Measurements from ENCODE around the gene TMEM52B.

TMEM52B gene

DNA sequence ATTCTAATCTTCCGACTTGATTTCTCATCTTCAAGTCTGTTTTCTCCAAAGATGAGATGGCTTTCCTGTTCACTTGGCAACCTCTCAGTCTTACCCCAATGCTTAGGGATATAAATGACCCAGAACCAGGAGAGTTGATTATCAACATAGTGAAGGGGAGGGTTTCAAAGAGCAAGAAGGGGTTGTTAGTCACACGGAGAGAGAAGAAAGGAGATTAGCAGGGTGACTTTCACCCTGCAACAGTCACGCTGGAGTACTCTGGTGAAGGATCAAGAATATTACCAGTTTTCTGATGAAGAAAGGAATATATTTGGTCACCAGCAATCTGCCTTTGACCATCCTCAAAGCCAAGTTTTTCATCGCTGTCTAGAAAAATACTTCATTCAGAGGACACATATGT is at the start of gene TMEM52B:
TMEM52B (plus strand) TSS at position 212 of the 400 bp plus-strand sequence. CDS start 543 bp downstream, outside the sequence.
- Histone ChIP-seq H3K36me3 (ENCODE audit: control insufficient read depth, low read depth, low read length) (no peaks in the 10 kb centered on the region), H3K4me3 (ENCODE audit: low read length) (no peak within 1 kb of the TSS), H3K9me3 (ENCODE audit: control insufficient read depth, low read depth, low read length) (no peaks in the 10 kb centered on the region), H3K27ac (ENCODE audit: low read length) (no peak within 1 kb of the TSS), H3K27me3 (ENCODE audit: control insufficient read depth, insufficient read depth, low read length) (no peaks in the 10 kb centered on the region), H3K4me1 (ENCODE audit: control insufficient read depth, low read depth, low read length) (no peaks in the 10 kb centered on the region), H3K9ac (ENCODE audit: low read length) (no peak within 1 kb of the TSS)

DNA sequence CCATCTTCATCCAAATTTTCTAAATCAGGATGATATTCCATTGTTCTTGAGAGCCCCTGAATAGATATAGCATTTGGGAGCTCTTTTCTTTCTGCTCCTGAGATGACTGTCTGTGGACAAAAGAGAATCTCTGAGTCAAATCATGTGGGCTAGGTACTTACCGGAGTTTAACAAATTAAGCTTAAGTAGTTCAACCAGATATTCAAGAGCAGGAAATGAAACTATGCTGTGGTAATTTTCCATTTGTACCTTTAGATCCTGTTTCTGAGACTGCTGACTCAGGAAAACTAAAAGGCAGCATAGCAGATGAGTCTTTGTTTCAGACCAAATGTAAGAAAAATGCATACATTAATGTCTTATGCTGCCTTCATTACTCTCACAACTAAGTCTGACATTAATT is 48.8 kb upstream of the TMEM52B start, which contains the start of gene CLEC7A:
CLEC7A (minus strand) TSS at position 158 of the 400 bp plus-strand sequence; CDS start at position 41, 117 bp downstream.
- no peak within 1 kb of the TSS for H3K9ac ChIP-seq (ENCODE audit: low read length)
- no peak within 1 kb of the TSS for H3K27ac ChIP-seq (ENCODE audit: low read length)
- no peak within 1 kb of the TSS for H3K4me3 ChIP-seq (ENCODE audit: low read length)

DNA sequence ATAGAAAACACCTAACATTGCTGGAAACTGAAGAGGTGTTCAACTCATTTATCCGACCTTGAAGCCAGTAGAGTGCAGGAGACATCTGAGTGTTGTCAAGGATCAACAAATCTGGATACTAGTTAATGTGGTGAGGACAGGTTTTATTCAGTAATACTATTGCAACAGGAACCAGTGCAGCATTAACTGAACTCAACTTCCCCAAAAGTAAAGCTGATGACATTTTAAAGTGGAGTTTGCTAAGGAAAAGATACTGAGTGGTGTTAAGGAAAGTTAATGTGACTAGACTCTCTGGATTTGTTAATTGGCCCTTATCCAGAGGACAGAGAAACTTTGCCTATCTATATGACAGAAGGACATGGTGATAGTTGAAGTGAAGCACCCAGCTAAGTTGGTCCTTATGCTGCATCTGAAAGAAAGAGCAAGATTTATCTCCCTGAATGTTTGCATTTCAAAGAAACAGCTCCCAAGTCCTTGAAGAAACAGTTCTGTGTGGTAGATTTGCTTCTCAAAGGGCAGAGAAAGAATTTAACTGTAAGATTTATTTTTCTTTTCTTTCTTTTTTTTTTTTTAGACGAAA is 47.6 kb upstream of the TMEM52B start:
- Histone ChIP-seq H3K4me3 (ENCODE audit: low read length) (no peak overlapping the region), H3K27me3 (ENCODE audit: control insufficient read depth, insufficient read depth, low read length) (no peaks in the 10 kb centered on the region), H3K4me1 (ENCODE audit: control insufficient read depth, low read depth, low read length) (peaks cover 36% of the 10 kb centered on the region), H3K9me3 (ENCODE audit: control insufficient read depth, low read depth, low read length) (no peaks in the 10 kb centered on the region), H3K27ac (ENCODE audit: low read length) (no peak overlapping the region), H3K9ac (ENCODE audit: low read length) (no peak overlapping the region), H3K36me3 (ENCODE audit: control insufficient read depth, low read depth, low read length) (no peaks in the 10 kb centered on the region)

More for the DNA sequence above, 48.8 kb upstream of the TMEM52B start, which contains the start of gene CLEC7A:
- no peaks in the 10 kb centered on the region for H3K36me3 ChIP-seq (ENCODE audit: control insufficient read depth, low read depth, low read length)
- no peaks in the 10 kb centered on the region for H3K9me3 ChIP-seq (ENCODE audit: control insufficient read depth, low read depth, low read length)
- peaks cover 36% of the 10 kb centered on the region for H3K4me1 ChIP-seq (ENCODE audit: control insufficient read depth, low read depth, low read length)
- no peaks in the 10 kb centered on the region for H3K27me3 ChIP-seq (ENCODE audit: control insufficient read depth, insufficient read depth, low read length)

DNA sequence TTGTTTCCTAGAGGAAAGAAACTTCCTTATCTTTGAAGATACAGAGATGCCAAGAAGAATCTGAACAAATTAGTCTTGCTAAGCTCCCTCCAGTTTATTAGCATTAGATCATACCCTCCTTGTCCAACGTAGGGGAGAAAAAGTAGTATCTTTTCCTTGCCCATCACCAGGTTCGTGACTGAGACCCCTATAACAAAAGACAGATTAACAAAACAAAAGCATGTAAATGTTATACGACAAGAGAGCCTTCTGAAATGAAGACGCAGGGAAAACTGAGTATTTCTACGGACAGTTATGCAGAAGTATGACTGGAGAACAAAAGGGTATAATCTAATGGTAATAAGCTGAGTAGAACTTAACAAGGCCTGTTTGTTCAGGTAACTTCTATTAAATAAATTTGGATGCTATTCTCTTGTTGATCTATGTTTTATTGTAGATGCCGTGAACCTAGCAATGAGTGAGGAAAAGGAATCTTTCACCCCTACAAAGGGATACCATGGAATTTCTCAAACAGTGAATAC is 45.9 kb upstream of the TMEM52B start:
- Histone ChIP-seq H3K27me3 (ENCODE audit: control insufficient read depth, insufficient read depth, low read length) (no peaks in the 10 kb centered on the region), H3K4me1 (ENCODE audit: control insufficient read depth, low read depth, low read length) (peaks cover 36% of the 10 kb centered on the region), H3K9ac (ENCODE audit: low read length) (no peak overlapping the region), H3K27ac (ENCODE audit: low read length) (no peak overlapping the region), H3K4me3 (ENCODE audit: low read length) (peak overlapping the region; percentile 2), H3K9me3 (ENCODE audit: control insufficient read depth, low read depth, low read length) (no peaks in the 10 kb centered on the region), H3K36me3 (ENCODE audit: control insufficient read depth, low read depth, low read length) (no peaks in the 10 kb centered on the region)

DNA sequence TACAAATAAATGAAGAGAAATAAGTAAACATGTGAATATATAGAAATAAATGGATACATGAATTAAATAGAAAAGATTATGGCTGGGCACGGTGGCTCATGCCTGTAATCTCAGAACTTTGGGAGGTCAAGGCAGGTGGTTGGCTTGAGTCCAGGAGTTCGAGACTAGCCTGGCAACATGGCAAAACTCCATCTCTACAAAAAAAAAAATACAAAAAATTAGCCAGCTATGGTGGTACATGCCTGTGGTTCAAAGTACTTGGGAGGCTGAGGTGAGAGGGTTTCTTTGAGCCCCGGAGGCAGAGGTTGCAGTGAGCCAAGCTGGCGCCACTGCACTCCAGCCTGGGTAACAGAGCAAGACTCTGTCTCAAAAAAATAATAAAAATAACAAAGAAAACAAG is 43.7 kb upstream of the TMEM52B start:
- H3K36me3 ChIP-seq (ENCODE audit: control insufficient read depth, low read depth, low read length) = no peaks in the 10 kb centered on the region
- H3K9ac ChIP-seq (ENCODE audit: low read length) = no peak overlapping the region
- H3K4me3 ChIP-seq (ENCODE audit: low read length) = no peak overlapping the region
- H3K4me1 ChIP-seq (ENCODE audit: control insufficient read depth, low read depth, low read length) = peaks cover 27% of the 10 kb centered on the region
- H3K27ac ChIP-seq (ENCODE audit: low read length) = no peak overlapping the region
- H3K27me3 ChIP-seq (ENCODE audit: control insufficient read depth, insufficient read depth, low read length) = no peaks in the 10 kb centered on the region
- H3K9me3 ChIP-seq (ENCODE audit: control insufficient read depth, low read depth, low read length) = no peaks in the 10 kb centered on the region

DNA sequence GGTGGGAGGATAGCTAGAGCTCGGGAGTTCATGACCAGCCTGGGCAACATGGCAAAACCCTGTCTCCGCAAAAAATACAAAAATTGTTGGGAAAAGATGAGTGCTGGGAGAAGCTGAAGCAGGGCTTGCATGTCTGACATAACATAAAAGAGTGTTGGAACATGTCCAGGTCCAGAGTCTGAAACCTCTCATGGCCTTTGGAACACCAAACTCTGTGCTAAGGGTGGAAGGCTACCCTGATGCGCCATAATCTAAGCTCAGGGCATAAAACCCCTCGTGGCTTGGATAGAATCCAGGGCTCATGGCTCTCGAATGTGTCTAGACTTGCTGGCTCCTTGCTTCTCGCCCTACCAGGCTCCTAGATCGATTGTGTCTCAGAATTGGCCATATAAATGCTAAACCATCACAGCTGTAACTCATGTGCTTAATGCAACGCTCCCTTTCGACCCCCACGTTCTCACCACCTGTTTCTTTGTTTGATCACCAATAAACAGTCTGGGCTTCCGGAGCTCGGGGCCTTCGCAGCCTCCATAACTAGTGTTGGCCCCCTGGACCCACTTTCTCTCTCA is 42.1 kb upstream of the TMEM52B start:
- peaks cover 16% of the 10 kb centered on the region for H3K4me1 ChIP-seq (ENCODE audit: control insufficient read depth, low read depth, low read length)
- no peaks in the 10 kb centered on the region for H3K9me3 ChIP-seq (ENCODE audit: control insufficient read depth, low read depth, low read length)
- no peak overlapping the region for H3K4me3 ChIP-seq (ENCODE audit: low read length)
- H3K36me3 ChIP-seq (ENCODE audit: control insufficient read depth, low read depth, low read length) = no peaks in the 10 kb centered on the region
- H3K27me3 ChIP-seq (ENCODE audit: control insufficient read depth, insufficient read depth, low read length) = no peaks in the 10 kb centered on the region
- no peak overlapping the region for H3K9ac ChIP-seq (ENCODE audit: low read length)
- H3K27ac ChIP-seq (ENCODE audit: low read length) = no peak overlapping the region

DNA sequence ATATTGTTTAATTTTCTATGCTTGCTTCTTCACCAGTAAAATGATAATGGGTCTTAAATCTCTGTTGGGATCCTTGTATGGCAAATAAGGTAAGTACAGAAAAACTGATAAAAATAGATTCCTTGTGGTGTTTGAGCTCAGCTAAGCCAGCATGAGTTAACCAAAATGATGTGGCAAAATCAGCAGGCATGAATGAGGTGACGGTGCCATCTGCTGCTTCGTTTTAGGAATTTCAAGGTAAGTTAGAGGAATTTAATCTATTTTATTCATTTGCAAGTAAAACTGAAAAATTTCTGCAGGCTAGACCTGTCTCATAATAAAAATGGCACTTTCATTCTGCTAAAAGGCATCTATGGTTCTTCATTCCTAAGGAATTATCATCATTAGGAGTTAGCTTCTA is 38.8 kb upstream of the TMEM52B start:
- Histone ChIP-seq H3K9ac (ENCODE audit: low read length) (no peak overlapping the region), H3K27ac (ENCODE audit: low read length) (no peak overlapping the region), H3K36me3 (ENCODE audit: control insufficient read depth, low read depth, low read length) (no peaks in the 10 kb centered on the region), H3K27me3 (ENCODE audit: control insufficient read depth, insufficient read depth, low read length) (no peaks in the 10 kb centered on the region), H3K4me3 (ENCODE audit: low read length) (no peak overlapping the region), H3K9me3 (ENCODE audit: control insufficient read depth, low read depth, low read length) (no peaks in the 10 kb centered on the region), H3K4me1 (ENCODE audit: control insufficient read depth, low read depth, low read length) (no peaks in the 10 kb centered on the region)

DNA sequence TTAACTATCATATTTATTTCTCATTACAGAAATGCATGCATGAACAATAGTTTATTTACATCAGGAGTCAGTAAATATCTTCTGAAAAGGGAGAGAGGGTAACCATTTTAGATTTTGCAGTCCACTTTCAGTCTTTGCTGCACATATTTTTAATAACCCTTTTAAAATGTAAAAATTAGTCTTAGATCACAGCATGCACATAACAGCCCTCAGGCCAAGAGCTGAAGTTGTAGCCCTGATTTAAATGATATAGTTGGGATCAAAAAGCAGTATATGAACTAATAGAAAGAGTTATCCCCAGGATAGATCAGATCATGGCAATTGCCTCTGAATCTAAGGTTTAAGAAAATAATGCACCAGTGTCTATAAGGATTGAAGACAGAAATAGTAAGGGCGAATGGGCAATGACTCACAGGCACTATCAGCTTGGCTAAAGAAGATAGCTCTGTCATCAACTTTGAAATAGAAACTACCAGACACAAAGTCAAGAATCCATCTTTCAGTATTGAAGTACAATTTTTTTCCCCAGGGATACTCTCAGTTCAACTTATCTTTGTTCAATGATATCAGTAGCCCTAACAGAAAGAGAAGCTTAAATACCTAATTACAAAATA is 35.7 kb upstream of the TMEM52B start:
- no peaks in the 10 kb centered on the region for H3K36me3 ChIP-seq (ENCODE audit: control insufficient read depth, low read depth, low read length)
- no peak overlapping the region for H3K9ac ChIP-seq (ENCODE audit: low read length)
- no peaks in the 10 kb centered on the region for H3K27me3 ChIP-seq (ENCODE audit: control insufficient read depth, insufficient read depth, low read length)
- H3K4me1 ChIP-seq (ENCODE audit: control insufficient read depth, low read depth, low read length) = no peaks in the 10 kb centered on the region
- H3K9me3 ChIP-seq (ENCODE audit: control insufficient read depth, low read depth, low read length) = no peaks in the 10 kb centered on the region
- no peak overlapping the region for H3K4me3 ChIP-seq (ENCODE audit: low read length)
- H3K27ac ChIP-seq (ENCODE audit: low read length) = no peak overlapping the region

DNA sequence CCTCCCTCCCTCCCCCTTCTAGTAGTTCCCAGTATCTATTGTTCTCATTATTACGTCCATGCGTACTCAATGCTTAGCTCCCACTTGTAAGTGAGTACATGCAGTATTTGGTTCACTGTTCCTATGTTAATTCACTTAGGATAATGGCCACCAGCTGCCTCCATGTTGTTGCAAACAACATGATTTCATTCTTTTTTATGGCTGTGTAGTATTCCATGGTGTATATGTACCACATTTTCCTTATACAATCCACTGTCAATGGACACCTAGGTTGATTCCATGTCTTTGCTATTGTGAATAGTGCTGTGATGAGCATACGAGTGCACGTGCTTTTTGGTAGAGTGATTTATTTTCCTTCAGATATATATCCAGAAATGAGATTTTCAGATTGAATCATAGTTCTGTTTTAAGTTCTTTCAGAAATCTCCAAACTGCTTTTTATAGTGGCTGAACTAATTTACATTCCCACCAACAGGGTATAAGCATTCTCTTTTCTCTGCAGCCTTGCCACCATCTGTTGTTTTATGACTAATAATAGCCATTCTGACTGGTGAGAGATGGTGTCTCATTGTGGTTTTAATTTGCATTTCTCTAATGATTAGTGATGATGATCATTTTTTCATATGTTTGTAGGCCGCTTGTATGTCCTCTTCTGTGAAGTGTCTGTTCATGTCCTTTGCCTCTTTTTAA is 31.0 kb upstream of the TMEM52B start:
- Histone ChIP-seq H3K9me3 (ENCODE audit: control insufficient read depth, low read depth, low read length) (no peaks in the 10 kb centered on the region), H3K4me1 (ENCODE audit: control insufficient read depth, low read depth, low read length) (no peaks in the 10 kb centered on the region), H3K4me3 (ENCODE audit: low read length) (no peak overlapping the region), H3K36me3 (ENCODE audit: control insufficient read depth, low read depth, low read length) (no peaks in the 10 kb centered on the region), H3K9ac (ENCODE audit: low read length) (no peak overlapping the region), H3K27ac (ENCODE audit: low read length) (no peak overlapping the region), H3K27me3 (ENCODE audit: control insufficient read depth, insufficient read depth, low read length) (no peaks in the 10 kb centered on the region)

DNA sequence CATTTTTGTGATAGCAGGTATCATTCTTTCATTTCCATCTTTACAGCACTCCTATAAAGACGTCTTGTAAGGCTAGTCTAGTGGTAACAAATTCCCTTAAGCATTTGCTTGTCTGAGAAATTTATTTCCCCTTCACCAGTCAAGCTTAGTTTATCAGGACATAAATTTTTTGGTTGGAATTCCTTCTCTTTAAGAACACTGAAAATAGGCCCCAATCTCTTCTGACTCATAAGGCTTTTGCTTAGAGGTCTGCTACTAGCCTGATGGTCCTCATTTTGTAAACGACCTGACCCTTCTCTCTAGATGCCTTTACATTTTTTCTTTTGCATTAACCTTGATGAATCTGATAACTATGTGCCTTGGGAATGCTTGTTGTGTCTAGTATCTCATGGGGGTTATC is 27.2 kb upstream of the TMEM52B start:
- Histone ChIP-seq H3K27ac (ENCODE audit: low read length) (no peak overlapping the region), H3K9me3 (ENCODE audit: control insufficient read depth, low read depth, low read length) (no peaks in the 10 kb centered on the region), H3K27me3 (ENCODE audit: control insufficient read depth, insufficient read depth, low read length) (no peaks in the 10 kb centered on the region), H3K4me3 (ENCODE audit: low read length) (no peak overlapping the region), H3K36me3 (ENCODE audit: control insufficient read depth, low read depth, low read length) (no peaks in the 10 kb centered on the region), H3K9ac (ENCODE audit: low read length) (no peak overlapping the region), H3K4me1 (ENCODE audit: control insufficient read depth, low read depth, low read length) (no peaks in the 10 kb centered on the region)

DNA sequence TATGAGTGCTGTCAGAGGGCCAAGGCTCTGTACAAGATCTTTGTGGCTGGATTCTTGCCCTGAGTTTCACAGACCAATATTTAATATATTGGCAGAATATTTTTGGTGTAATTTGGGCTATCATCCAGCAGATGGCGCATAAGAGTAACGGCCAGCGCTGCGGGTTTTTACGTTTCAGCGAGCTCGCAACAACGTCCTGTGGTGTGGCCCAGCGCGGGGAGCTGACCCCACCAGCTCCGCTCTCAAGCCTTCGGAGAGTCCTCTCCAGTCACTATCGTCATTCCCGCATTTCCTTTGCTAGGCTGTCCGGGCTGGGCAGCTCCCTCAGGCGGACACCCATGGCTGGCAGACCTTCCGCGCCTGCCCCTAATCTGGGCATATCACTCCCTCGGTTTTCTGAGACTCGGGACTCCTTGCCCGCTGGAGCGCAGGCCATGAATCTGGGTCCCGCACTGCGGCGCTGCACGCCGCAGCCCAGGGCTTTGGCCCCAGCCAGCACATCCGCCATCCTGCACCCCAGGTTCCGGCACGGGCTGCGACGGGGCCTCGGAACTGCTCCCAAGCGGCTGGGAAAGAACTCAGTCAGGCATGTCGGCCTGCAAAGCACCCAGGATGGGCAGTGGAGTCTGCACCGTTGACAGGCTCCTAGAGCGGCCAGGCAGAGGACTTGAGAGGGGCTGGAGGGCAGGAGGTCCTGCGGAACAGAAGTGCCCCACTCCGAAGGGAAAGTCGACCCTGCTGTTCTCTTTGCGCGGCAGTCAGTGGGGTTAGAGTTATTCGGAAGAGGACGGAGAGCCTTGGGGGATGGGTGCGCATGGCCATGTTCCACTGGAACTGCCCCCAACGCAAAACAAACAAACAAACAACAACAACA is 25.3 kb upstream of the TMEM52B start:
- Histone ChIP-seq H3K36me3 (ENCODE audit: control insufficient read depth, low read depth, low read length) (no peaks in the 10 kb centered on the region), H3K4me3 (ENCODE audit: low read length) (peak overlapping the region; percentile 63), H3K27ac (ENCODE audit: low read length) (no peak overlapping the region), H3K27me3 (ENCODE audit: control insufficient read depth, insufficient read depth, low read length) (no peaks in the 10 kb centered on the region), H3K9ac (ENCODE audit: low read length) (peak overlapping the region; percentile 74), H3K4me1 (ENCODE audit: control insufficient read depth, low read depth, low read length) (no peaks in the 10 kb centered on the region), H3K9me3 (ENCODE audit: control insufficient read depth, low read depth, low read length) (no peaks in the 10 kb centered on the region)
